Stimulated activated CD8-positive, alpha-beta memory T cell treated with anti-CD3 and anti-CD28 coated beads, Interleukin-12 subunit alpha, Interleukin-12 subunit beta, amount 100 ng/mL, for 4 hours (primary cell): ENCODE results near the gene DTX3L.
"Not testable (repeated sequence)": the region's sequence is repeated elsewhere in the genome, so short reads cannot be mapped to it uniquely, and the experiment has no call there.

Source experiments
- DNase-seq: peaks from one replicate; pipeline ENCODE4 v3.0.0-alpha.2; 2020; ENCODE audit warnings: low read depth

The DTX3L gene

DNA sequence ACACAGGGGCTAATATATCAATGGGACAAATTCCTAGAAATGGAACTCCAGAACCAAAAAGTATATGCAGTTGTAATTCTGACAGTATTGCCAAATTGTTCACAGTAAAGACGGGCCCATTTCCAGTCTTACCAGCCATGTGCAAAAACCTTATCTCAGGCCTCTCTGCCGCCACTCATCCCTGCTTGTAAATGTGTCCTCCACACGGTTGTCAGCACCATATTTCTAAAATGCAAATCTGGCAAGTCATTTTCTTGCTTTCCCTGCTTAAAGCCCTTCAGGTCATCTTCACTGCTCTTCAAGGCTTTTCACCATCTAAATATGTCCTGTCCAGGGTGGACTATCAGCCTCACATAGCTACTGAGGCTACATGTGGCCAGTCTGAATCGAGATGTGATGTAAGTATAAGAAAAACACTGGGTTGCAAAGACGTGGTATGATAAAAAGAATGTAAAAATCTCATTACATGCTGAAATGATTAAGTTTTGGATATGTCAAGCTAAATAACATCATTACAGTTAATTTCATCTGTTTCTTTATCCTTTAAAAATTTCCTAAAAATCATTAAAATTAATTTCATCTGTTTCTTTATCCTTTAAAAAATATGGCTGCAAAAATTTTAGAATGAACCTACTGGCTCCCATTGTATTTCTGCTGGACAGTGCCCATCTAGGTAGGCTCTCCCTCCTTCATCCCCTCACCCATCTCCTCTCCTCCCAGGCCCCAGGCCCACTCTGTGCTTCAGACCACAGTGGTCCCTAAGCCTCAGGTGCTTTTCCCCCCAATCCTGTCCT is 1.0 kb upstream of the DTX3L start:
- DNase-seq: no peak

DNA sequence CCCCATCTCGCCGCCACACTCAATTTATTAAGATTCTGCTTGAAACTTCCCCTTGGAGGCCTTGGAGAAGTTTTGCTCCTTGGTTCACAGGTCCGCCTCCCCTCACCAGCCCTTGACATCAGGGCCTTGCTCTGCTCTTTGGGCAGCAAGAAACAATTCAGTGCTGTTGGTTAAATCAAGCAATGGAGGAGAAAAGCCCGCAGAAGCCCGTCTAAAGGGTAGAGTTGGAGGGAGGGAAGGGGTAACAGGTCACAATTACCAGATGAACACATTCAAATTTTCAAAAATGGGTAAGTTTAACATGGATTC is 467 bp upstream of the DTX3L start:
- no peak for DNase-seq

DNA sequence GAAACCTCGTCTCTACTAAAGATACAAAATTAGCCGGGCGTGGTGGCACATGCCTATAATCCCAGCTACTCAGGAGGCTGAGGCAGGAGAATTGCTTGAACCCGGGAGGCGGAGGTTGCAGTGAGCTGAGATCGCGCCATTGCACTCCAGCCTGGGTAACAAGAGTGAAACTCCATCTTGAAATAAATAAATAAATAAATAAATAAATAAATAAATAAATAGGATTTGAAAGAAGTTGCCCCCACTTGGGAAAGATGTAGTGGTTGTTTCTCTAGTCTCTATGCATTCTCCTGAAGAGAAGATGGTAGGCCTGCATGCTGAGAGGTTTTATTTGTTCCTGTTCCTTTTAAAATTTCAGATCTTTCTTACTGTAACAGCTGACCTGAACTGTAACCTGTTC is 4.0 kb downstream of the DTX3L start:
- not testable (repeated sequence) for DNase-seq

DNA sequence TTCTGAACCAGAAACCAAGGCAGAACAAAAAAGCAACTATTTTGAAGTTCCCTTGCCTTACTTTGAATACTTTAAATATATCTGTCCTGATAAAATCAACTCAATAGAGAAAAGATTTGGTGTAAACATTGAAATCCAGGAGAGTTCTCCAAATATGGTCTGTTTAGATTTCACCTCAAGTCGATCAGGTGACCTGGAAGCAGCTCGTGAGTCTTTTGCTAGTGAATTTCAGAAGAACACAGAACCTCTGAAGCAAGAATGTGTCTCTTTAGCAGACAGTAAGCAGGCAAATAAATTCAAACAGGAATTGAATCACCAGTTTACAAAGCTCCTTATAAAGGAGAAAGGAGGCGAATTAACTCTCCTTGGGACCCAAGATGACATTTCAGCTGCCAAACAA is 4.6 kb downstream of the DTX3L start:
- DNase-seq: no peak

DNA sequence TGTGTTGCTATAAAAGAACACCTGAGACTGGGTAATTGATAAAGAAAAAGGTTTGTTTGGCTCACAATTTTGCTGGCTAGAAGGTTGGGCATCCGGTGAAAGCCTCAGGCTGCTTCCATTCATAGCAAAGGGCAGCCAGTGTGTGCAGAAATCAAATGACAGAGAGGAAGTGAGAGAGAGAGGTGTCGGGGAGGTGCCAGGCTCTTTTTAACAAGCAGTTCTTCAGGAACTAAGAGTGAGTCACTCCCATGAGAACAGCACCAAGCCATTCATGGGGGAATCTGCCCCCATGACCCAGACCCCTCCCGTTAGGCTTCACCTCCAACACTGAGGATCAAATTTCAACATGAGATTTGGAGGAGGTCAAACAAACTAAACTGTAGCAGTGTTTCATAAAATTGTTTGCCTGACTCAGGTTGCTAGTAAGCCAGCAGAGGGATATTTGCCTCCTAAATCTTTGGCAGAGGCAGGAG is 8.8 kb downstream of the DTX3L start:
- no peak for DNase-seq

DNA sequence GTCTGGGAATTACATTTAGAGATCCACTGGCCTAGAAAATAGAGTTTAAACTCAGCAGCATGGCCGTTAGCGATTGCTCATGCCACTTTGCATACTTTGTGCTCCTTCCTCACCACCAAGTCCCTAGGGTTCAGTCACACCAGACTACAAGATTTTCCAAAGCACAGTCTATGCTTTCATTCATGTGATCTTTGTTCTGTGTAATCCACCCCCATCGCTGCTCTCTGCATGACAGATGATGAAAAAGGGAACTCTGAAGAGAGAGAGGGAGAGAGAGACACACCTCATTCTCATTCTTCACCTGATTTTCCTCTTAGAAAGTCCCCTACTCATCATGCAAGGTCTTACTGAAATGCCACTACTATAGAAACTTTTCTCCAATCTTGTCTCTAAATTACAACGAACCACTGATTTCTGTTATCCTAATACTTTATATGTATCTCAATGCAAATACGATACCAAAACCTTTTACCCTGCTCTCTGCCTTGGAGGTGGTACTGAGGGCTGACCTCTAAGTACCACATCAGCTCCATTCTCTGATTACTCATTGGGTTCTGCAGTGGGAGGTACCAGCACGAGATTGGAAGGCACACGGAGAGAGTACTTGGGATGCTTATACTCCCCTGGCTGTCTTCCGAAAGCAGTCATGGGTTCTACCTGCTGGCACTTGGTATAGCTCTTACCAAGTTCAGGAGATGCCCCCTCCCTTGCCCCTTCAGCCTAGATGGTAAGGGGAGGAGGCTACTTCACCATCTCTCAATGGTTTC is 12.2 kb downstream of the DTX3L start:
- DNase-seq: no peak

DNA sequence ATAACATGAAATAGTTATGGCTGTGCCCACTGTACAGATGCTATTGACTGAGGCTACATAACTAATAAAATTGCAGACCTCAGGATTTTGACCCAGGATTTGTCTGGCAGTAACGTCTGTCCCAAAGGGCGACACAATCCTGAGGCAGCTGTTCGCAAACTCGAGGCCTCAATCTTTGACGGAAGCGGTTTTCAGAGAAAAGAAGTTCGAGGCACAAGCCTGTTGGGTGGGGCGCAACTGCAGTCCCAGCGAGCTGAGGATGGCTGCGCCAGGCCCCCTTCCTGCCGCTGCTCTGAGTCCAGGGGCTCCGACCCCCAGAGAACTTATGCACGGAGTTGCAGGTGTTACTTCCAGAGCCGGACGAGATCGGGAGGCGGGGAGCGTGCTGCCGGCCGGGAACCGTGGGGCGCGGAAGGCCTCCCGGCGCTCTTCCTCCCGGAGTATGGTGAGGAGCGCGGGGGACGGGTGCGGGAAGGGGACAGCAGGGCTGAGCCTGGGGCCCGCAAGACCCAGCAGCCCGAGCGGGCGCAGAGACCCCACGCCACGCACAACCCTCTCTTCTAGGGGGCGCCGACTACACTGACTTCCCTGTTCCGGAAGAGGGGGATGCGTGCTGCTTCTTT is 13.4 kb downstream of the DTX3L start, which contains the start of gene PARP15:
Gene PARP15, plus strand, starts transcription at position 242 of the 623 bp plus-strand sequence. Its CDS starts 18 bp downstream, at position 260.
- no peak for DNase-seq

DNA sequence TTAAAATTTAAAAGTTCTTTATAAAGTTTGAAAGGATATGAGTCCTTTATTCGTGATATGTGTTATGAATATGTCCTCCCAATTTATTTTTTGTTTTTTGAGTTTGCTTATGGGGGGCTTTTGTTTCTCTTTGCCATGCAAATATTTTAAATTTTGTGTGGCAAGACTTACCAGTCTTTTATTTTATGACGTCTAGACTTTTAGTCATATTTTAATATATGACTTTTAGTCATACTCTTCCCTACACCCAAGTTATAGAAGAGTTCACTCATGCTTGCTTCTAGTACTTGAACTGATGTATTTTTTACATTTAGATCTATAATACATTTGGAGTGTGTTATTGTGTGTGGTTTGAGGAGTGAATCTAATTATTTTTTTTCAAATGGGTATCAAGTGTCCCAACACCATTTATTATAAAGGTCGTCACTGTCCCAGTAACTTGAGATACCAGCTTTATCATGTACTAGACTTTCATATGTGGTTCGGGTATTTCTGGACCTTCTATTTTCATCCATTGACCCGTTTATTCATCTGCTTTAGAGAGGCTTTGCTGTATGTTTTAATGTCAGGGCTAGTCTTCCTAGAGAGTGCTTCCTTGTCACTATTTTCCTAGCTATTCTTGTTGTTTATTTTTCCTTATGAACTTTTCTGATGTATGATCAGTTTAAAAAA is 14.1 kb downstream of the DTX3L start:
- DNase-seq: no peak

DNA sequence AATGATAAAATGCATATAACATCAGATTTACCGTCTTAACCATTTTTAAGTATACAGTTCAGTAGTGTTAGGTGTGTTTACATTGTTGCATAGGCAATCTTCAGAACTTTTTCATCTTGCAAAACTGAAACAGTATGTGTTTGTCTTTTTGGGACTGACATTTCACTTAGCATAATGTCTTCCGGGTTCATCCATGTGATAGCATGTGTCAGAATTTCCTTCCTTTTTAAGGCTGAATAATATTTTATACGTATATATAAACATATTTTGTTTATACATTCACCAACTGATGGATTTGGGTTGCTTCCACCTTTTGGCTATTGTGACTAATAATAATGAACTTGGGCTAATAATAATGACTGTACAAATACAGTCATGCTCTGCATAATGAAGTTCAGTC is 16.3 kb downstream of the DTX3L start:
- no peak for DNase-seq

DNA sequence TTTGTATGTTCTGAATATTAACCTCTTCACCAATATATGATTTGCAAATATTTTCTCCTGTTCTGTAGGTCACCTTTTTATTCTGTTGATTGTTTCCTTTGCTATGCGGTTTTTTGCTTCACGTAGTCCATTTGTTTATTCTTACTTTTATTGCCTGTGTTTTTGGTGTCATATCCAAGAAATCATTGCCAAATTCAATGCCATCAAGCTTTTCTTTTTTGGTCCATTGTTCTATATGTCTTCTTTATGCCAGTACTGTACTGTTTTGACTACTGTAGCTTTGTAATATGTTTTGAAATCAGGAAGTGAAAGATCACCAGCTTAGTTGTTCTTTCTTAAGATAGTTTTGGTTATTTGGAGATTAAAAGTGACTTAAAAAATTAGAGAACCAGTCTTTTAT is 17.5 kb downstream of the DTX3L start:
- DNase-seq: no peak

DNA sequence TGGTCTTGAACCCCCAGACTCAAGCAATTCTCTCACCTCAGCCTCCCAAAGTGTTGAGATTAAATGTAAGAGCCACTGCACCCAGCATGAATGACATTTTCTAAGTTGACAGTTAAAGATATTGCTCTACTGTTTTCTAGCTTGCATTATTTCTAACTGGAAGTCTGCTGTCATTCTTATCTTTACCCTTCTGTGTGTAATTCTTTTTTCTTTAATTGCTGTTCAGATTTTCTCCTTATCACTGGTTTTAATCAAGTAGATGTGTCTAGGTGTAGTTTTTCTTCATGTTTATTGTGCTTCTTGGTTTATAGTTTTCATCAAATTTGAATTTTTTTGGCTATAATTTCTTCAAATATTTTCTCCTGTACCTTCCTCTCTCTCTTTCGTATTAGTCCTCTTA is 18.3 kb downstream of the DTX3L start:
- no peak for DNase-seq

DNA sequence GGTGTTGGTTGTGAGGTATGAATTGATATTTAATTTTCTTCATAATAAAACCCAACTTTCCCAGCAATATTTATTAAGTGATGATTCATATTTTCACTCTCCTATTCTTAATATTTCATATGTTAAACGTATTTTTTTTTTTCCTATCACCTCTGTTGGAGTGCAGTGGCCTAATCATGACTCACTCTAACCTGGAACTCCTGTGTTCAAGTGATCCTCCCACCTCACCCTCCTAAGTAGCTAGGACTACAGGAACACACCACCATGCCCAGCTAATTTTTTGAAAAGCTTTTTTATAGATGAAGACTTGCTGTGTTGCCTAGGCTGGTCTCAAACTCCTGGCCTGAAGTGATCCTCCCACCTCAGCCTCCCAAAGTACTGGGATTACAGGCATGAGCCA is 22.0 kb downstream of the DTX3L start:
- no peak for DNase-seq

DNA sequence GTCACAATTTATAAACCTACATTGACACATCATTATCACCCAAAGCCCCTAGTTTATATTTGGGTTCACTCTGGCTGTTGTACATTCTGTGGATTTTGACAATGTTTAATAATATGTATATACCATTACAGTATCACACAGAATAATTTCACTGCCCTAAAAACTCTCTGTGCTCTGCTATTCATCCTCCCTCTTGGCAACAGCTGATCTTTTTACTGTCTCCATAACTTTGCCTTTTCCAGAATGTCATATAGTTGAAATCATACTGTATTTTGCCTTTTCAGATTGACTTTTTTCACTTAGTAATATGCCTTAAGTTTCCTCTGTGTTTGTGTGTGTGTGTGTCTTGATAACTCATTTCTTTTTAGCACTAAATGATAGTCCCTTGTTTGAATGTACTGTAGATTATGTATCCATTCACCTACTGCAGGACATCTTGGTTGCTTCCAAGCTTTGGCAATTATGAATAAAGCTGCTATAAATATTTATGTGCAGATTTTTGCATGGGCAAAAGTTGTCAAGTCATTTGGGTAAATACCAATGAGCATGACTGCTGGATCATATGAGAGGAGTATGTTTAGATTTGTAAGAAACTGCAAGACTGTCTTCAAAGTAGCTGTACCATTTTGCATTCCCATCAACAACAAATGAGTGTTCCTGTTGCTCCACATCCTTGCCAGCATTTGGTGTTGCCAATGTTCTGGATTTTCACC is 22.8 kb downstream of the DTX3L start:
- no peak for DNase-seq

DNA sequence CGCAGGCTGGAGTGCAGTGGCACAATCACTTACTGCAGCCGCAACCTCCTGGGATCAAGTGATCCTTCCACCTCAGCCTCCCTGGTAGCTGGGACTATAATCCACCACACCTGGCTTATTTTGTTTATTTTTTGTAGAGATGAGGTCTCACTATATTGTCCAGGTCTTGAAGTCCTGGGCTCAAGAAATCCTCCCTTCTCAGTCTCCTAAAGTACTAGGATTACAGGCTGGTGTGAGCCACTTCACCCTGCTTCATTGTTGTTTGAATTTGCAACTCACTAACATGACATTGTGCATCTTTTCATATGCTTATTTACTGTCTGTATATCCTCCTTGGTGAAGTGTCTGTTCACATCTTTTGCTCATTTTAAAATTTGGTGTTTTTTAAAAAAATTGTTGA is 23.4 kb downstream of the DTX3L start:
- DNase-seq: no peak

DNA sequence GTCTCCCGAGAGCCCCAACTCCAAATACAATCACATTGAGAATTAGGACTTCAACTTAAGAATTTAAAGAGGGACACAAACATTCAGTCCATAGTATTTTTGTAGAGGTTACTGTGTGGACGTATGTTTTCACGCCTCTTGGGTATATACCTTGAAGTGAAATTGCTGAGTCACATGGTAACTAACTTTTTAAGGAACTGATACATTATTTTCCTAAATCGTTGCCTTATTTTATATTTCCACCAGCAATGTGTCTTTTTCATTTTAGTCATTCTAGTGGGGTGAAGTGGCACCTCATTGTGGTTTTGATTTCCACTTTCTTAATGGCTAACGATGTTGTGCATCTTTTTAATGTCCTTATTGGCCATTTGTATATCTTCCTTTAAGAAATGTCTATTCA is 25.2 kb downstream of the DTX3L start:
- no peak for DNase-seq

DNA sequence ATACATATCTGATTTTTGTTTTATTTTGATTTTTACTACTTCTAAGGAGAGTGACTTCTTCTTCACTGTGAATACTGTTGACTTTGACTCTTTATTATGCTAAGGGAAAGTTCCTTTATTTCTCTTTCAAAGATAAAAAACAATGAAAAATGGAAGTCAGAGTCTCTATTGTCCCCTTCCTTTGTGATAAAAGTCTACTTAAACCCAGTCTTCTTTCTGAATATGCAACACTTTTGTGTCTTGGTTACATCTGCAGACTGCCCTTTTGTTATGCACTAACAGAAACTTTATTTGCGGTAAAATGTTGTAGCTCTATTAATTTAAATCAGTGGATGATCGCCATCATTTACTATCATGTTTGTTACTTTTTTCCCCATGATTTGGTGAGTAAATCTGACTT is 26.5 kb downstream of the DTX3L start:
- no peak for DNase-seq

DNA sequence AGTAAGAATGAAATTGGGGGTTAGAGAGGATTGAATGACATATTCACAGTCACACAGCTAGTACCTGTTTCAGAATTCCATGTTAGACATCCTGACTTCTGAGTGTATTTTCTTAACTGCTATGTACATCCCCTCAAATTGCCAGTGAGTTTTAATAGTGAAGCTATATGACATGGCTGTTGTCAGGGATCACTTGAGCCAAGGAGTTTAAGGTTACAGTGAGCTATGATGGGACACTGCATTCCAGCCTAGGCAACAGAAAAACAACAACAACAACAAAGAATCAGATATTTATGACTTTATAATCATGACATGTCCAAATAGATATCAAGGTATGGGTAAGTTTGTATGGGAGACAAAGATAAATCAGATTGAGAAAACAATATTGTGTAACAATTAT is 29.9 kb downstream of the DTX3L start:
- DNase-seq: no peak

DNA sequence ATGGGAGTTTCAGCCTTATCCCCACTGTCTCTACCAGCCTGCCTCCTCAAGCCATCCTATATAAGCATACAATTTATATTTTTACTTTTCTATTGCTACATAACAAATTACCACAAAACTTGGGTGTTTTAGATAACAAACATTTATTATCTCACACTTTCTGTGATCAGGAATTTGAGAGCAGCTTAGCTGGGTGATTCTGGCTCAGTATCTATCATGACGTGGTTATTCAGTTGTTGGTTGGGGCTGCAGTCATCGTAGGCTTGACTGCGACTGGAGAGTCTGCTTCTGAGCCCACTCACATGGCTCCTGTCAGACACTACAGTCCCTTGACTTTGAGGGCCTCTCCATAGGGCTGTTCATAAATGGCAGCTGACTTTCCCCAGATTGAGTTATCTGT is 34.0 kb downstream of the DTX3L start:
- no peak for DNase-seq

DNA sequence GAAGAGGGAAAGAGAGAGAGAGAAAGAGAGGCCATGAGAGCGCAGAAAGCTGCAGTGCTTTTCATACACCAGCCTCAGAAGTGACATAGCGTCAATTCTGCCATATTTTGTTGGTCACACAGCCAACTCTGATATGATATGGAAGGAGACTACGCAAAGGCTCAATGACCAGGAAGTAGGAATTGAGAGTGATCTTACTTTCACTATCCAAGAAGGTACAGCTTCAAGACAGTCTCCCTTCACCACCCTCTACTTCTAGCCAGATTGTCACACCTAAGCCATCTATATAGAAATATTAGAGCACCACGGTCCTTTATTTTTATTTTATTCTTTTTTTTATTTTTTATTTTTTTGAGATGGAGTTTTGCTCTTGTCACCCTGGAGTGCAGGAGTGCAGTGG is 34.4 kb downstream of the DTX3L start:
- DNase-seq: no peak

DNA sequence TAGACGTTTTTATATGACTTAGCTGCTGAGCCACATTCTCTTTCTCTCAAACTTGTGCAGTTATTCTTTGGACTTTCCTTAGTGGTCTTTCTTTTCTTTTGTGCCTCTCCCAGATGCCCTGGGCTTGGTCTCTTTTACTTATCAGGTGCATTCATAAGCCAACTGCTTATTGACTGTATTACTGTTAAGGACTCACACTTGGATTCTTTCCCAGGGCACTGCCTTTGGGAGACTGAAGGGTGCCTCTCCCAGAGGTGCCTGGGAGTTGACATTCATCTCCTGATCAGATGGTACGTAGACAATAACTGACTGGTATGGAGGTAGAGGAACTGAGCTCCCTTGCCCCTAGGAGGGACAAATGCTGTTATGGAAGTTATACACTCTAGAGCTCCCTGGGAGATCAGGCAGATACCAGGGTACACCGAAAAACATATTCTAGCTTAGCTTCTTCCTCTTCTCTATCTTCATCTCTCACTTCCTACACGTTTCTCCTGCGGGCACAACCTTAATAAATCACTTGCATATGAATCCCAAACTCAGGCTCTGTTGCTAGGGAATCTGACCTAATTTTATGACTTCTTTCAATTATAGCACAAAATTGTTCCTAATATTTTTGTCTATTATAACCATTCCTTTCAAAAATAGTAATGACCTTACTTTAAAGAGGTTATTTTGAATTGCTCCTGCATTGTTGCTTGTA is 38.0 kb downstream of the DTX3L start:
- DNase-seq: no peak

DNA sequence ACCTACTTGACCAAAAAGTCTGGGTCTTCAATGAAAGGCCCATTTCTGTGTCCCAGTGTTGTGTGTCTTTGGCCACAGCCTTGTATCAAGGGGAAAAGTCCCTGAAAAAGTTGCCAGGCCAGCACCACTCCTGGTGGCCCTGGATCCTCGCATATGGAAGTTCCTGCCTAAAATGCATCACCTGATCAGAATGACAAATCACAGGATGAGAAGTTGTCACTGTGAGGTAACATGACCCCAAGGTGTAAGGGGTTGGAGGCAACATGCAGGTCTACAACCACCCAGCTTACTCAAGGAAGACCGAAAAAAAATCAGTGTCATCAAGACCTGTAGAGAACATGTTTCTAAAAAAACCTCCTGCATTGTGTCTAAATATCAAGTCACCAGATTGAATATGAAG is 38.9 kb downstream of the DTX3L start:
- no peak for DNase-seq
